PFSK-1 (cell line): ENCODE data around the gene SCAANT1.

Source experiments
- FOXP2 ChIP-seq: optimal IDR thresholded peaks from 2 replicates; pipeline ENCODE3; 2011; ENCODE audit warnings: borderline replicate concordance, control low read depth, inconsistent platforms; ENCODE audit not compliant: insufficient read depth; ENCODE audit errors: extremely low read length, extremely low read depth
- POLR2AphosphoS5 ChIP-seq: IDR thresholded peaks from 2 replicates; pipeline ENCODE4 v1.6.1; 2012; ENCODE audit warnings: low read depth, mild to moderate bottlenecking, control low read depth, low read length, moderate library complexity
- REST ChIP-seq, 2 experiments: IDR thresholded peaks; 2 replicates each; pipeline versions ENCODE4 v1.6.1 to v1.8.0; 2011 to 2012; ENCODE audit warnings: low read depth in 2 of 2, low read length in 2 of 2, control low read depth in 1 of 2, inconsistent platforms in 1 of 2, mild to moderate bottlenecking in 1 of 2, moderate library complexity in 1 of 2; ENCODE audit not compliant: insufficient read depth in 1 of 2
- SIN3A ChIP-seq: IDR thresholded peaks from 2 replicates; pipeline ENCODE4 v1.6.1; 2012; ENCODE audit warnings: mild to moderate bottlenecking, low read length, moderate library complexity, borderline replicate concordance; ENCODE audit not compliant: insufficient read depth
- TAF1 ChIP-seq: IDR thresholded peaks from 2 replicates; pipeline ENCODE4 v1.6.1; 2012; ENCODE audit warnings: low read length, control low read depth, borderline replicate concordance; ENCODE audit not compliant: insufficient read depth

SCAANT1 gene

GRCh38 chr3:63880653-63881052 lies 31.5 kb downstream of the SCAANT1 start:
- TF ChIP-seq TAF1 (no peak), SIN3A (no peak), REST (IDR thresholded peaks at IDR 0.05; ENCODE audit: insufficient read depth in 1 of 2, low read depth in 2 of 2, low read length in 2 of 2) (no peak), POLR2AphosphoS5 (no peak), FOXP2 (no peak)

GRCh38 chr3:63878394-63879060 lies 33.7 kb downstream of the SCAANT1 start:
- TF ChIP-seq REST (IDR thresholded peaks at IDR 0.05; ENCODE audit: insufficient read depth in 1 of 2, low read depth in 2 of 2, low read length in 2 of 2) (no peak), SIN3A (no peak), FOXP2 (no peak), TAF1 (no peak), POLR2AphosphoS5 (no peak)

GRCh38 chr3:63877737-63878393 lies 34.3 kb downstream of the SCAANT1 start:
- TF ChIP-seq FOXP2 = no peak

GRCh38 chr3:63876260-63876659 lies 35.9 kb downstream of the SCAANT1 start:
- no peak for TF ChIP-seq POLR2AphosphoS5
- no peak for TF ChIP-seq REST (IDR thresholded peaks at IDR 0.05; ENCODE audit: insufficient read depth in 1 of 2, low read depth in 2 of 2, low read length in 2 of 2)
- TF ChIP-seq SIN3A = no peak
- TF ChIP-seq TAF1 = no peak
- TF ChIP-seq FOXP2 = no peak

- no peak for TF ChIP-seq TAF1
- TF ChIP-seq FOXP2 = no peak
- no peak for TF ChIP-seq SIN3A
- no peak for TF ChIP-seq REST (IDR thresholded peaks at IDR 0.05; ENCODE audit: insufficient read depth in 1 of 2, low read depth in 2 of 2, low read length in 2 of 2)
- TF ChIP-seq POLR2AphosphoS5 = no peak
Observed at GRCh38 chr3:63875510-63875909, 36.7 kb downstream of the SCAANT1 start.
